HepG2 (cell line): ENCODE measurements around the gene DDX46. TPM values are rescaled to one million over a fixed set of nuclear protein-coding genes. Genes with fewer than 3 reads are reported as not detected.

Experiments used
- ATAC-seq: fragments of 200-7000 bp; cut with Tn5 transposase; 3 replicates; pipeline ENCODE4 v1.9.1; 2020; ENCODE audit warnings: mild to moderate bottlenecking, moderate library complexity
- BruUV-seq: library from RNA; stranded (reverse); fragments of 400-500 nt; replicated peaks from 2 replicates; lab custom pipeline; 2021; lab: Mats Ljungman, UMichigan
- CTCF ChIA-PET: fragments of 300-600 bp; formaldehyde crosslinking; extraction: SDS; loops from one replicate; lab custom pipeline; 2021; ENCODE audit warnings: low total read pairs, inconsistent platforms, low intra/inter-chr PET ratio; lab: Yijun Ruan, JAX
- POLR2A ChIA-PET: fragments of 350-600 bp; sonication (Branson Sonifier 250); formaldehyde crosslinking; loops from one replicate; lab custom pipeline; 2020; ENCODE audit warnings: antibody characterized with exemption, inconsistent platforms; lab: Yijun Ruan, JAX
- DNase-seq: peaks from one replicate; pipeline ENCODE4 v3.0.0-alpha.2; 2015; ENCODE audit warnings: low spot score
- FAIRE-seq: peaks from 3 replicates; lab custom pipeline; 2011; peaks lifted over from hg19 to GRCh38; lab: Jason Lieb, UNC
- H2AFZ ChIP-seq: one replicate; pipeline ENCODE4 v1.6.1; 2011; ENCODE audit warnings: low read length, inconsistent platforms
- H3K27ac ChIP-seq: fragments of 300-600 bp; 3 replicates; pipeline ENCODE4 v1.8.0; 2011; ENCODE audit warnings: mixed run types, mild to moderate bottlenecking, mixed read lengths, low read length, inconsistent platforms; ENCODE audit not compliant: insufficient read depth; ENCODE audit errors: extremely low read length
- H3K27me3 ChIP-seq, 2 experiments: fragments of 200-600 bp in 1 of 2; 2 replicates in 1 of 2; 3 replicates in 1 of 2; pipeline versions ENCODE4 v1.6.0 to v1.8.0; 2011; ENCODE audit warnings: low read length in 2 of 2, mild to moderate bottlenecking in 2 of 2, moderate library complexity in 2 of 2, inconsistent platforms in 1 of 2; ENCODE audit not compliant: insufficient read depth in 2 of 2, control insufficient read depth in 1 of 2
- H3K36me3 ChIP-seq, 2 experiments: fragments of 200-600 bp in 1 of 2; replicated peaks in 1 of 2; 2 replicates in 1 of 2; 3 replicates in 1 of 2; pipeline versions ENCODE4 v1.5.1 to v1.8.0; 2011; ENCODE audit warnings: low read length in 2 of 2, inconsistent platforms in 1 of 2; ENCODE audit not compliant: insufficient read depth in 2 of 2, control insufficient read depth in 1 of 2
- H3K4me1 ChIP-seq: 2 replicates; pipeline ENCODE4 v1.5.1; 2012; ENCODE audit warnings: low read length, inconsistent platforms; ENCODE audit not compliant: insufficient read depth
- H3K4me2 ChIP-seq: 2 replicates; pipeline ENCODE4 v1.6.0; 2011; ENCODE audit warnings: low read depth, low read length, inconsistent platforms
- H3K4me3 ChIP-seq, 3 experiments: fragments of 200-600 bp in 1 of 3; sonication (generic), shearing (Covaris generic) in 1 of 3; replicated peaks in 1 of 3; 2 replicates each; pipeline ENCODE4 v1.5.1; 2011 to 2016; ENCODE audit warnings: low read length in 3 of 3, inconsistent platforms in 2 of 3, low read depth in 2 of 3, mild to moderate bottlenecking in 2 of 3, control low read depth in 1 of 3, mixed read lengths in 1 of 3; ENCODE audit not compliant: insufficient read depth in 1 of 3
- H3K79me2 ChIP-seq: one replicate; pipeline ENCODE4 v1.6.1; 2011; ENCODE audit warnings: low read length, inconsistent platforms; ENCODE audit not compliant: insufficient read depth
- H3K9ac ChIP-seq: 2 replicates; pipeline ENCODE4 v1.6.0; 2011; ENCODE audit warnings: mild to moderate bottlenecking, low read depth, low read length, inconsistent platforms; ENCODE audit not compliant: insufficient read depth
- H3K9me3 ChIP-seq: 2 replicates; pipeline ENCODE4 v1.5.1; 2012; ENCODE audit warnings: mild to moderate bottlenecking, low read length
- H4K20me1 ChIP-seq: 2 replicates; pipeline ENCODE4 v1.6.0; 2011; ENCODE audit warnings: inconsistent platforms, mild to moderate bottlenecking, low read length, moderate library complexity; ENCODE audit not compliant: insufficient read depth
- HNF1A ChIP-seq, 2 experiments: sonication (generic) in 1 of 2; formaldehyde crosslinking in 1 of 2; IDR thresholded peaks; 2 replicates each; pipeline versions ENCODE4 v1.4.0 to v1.6.1; 2016 to 2020; ENCODE audit warnings: borderline replicate concordance in 1 of 2, low read depth in 1 of 2, mild to moderate bottlenecking in 1 of 2, missing genetic modification reagents in 1 of 2
- MAFK ChIP-seq, 2 experiments: IDR thresholded peaks in 1 of 2; conservative IDR thresholded peaks in 1 of 2; 2 replicates each; pipeline ENCODE4 v1.6.1; 2011; ENCODE audit warnings: improper control_type of control experiment in 2 of 2, low read length in 2 of 2
- PRDM4 ChIP-seq: sonication (generic); formaldehyde crosslinking; IDR thresholded peaks from 2 replicates; pipeline ENCODE4 v1.9.0; 2021; ENCODE audit warnings: missing genetic modification reagents, borderline replicate concordance
- WGBS: methylation state at CpG from one replicate; pipeline ENCODE4 v1.1.6; 2017; ENCODE audit warnings: low lambda C conversion rate; 5-methylcytosine and 5-hydroxymethylcytosine counted together
- in situ Hi-C: cut with HindIII; loops from 2 replicates; pipeline ENCODE4 v1.10.0; 2017; ENCODE audit warnings: low pct_unique_long_range_greater_than_20kb; ENCODE audit not compliant: extremely low pct_ligation_motif_present
- intact Hi-C: fragments of 100-400 bp; cut with micrococcal nuclease; formaldehyde crosslinking; loops from one replicate; pipeline ENCODE4 v1.10.0; 2022; ENCODE audit not compliant: unreplicated experiment
- polyA plus RNA-seq, 8 experiments: library from polyadenylated mRNA; depleted of rRNA in 3 of 8; stranded (reverse) in 7 of 8; unstranded in 1 of 8; fragments of >200 nt; fragmentation: Illumina TruSeq in 4 of 8; extraction: Trizol in 4 of 8; gene quantifications; 2 replicates each; pipeline versions ENCODE4 v1.2.1 to v1.2.3, GENCODE V29; 2011 to 2016; ENCODE audit warnings: low read depth in 4 of 8, missing spikeins in 1 of 8, mixed read lengths in 1 of 8; ENCODE audit not compliant: insufficient read depth in 1 of 8
- total RNA-seq, 5 experiments: library from RNA; depleted of rRNA; stranded (reverse); fragments of >200 nt; fragmentation: Illumina TruSeq; extraction: Trizol; gene quantifications; 2 replicates each; pipeline ENCODE4 v1.2.3, GENCODE V29; 2016; ENCODE audit warnings: low read depth in 1 of 5

DDX46 gene
- total and polyA plus RNA-seq, 2 of the 13 experiments (the other 11 are each of a cell fraction or from before 2014, with no cell fraction given): 27.3 to 59.3 TPM

- no peak for TF ChIP-seq HNF1A (IDR thresholded peaks at IDR 0.05; ENCODE audit: low read depth)
- TF ChIP-seq HNF1A (CRISPR knock-in tag; IDR thresholded peaks at IDR 0.05; ENCODE audit: borderline replicate concordance): no peak
Measured at GRCh38 chr5:134724872-134725271, 33.7 kb upstream of the DDX46 start (continued).

- TF ChIP-seq MAFK (conservative IDR thresholded peaks at IDR 0.05 in 1 of 2, IDR thresholded peaks at IDR 0.05 in 1 of 2; ENCODE audit: low read length in 2 of 2): peak in 1 of 2 experiments; percentile 22; a peak in 1 of 4 replicates
- TF ChIP-seq PRDM4 (CRISPR knock-in tag): no peak
- TF ChIP-seq, all 625 proteins: peak for 1
- DNase-seq (no peak), ATAC-seq (no peak), FAIRE-seq (no peak)
- WGBS: 54% methylated on average over 3 of the region's 3 CpGs
- Histone ChIP-seq H4K20me1 (no peaks in the 10 kb centered on the region), H3K79me2 (no peaks in the 10 kb centered on the region), H3K4me2 (no peak overlapping the region), H3K27me3 (no peaks in the 10 kb centered on the region), H3K9ac (no peak overlapping the region), H2AFZ (no peak overlapping the region), H3K4me1 (peaks cover 9% of the 10 kb centered on the region; the same call in 1 of the 2 replicates), H3K36me3 (no peaks in the 10 kb centered on the region), H3K4me3 (no peak overlapping the region), H3K9me3 (no peaks in the 10 kb centered on the region), H3K27ac (no peak overlapping the region)
- intact Hi-C loops (loop anchor here (10.0 kb wide), 1 partner anchor 122 kb away; no protein-coding TSS in a partner anchor), in situ Hi-C loops (no loop called here)
- POLR2A ChIA-PET: no interaction called here
- CTCF ChIA-PET: no interaction called here
- BruUV-seq: no TSS peak
Measured at GRCh38 chr5:134732819-134733218, 25.8 kb upstream of the DDX46 start.
